RWPE2 (cell line): ENCODE data around the gene USP21.
A peak's percentile ranks its signal among the peaks of the same experiment; 100 is the strongest.

Experiments used
- ATAC-seq: fragments of 200-7000 bp; cut with Tn5 transposase; 3 replicates; pipeline ENCODE4 v1.9.1; 2021; ENCODE audit warnings: low read depth
- DNase-seq: peaks from one replicate; pipeline ENCODE4 v3.0.0-alpha.2; 2020; ENCODE audit warnings: low spot score
- H3K27ac ChIP-seq: fragments of 450-650 bp; 2 replicates; pipeline ENCODE4 v1.5.1; 2017; ENCODE audit warnings: mild to moderate bottlenecking; ENCODE audit not compliant: poor library complexity, severe bottlenecking
- H3K27me3 ChIP-seq: fragments of 250-450 bp; sonication (Bioruptor Pico); 2 replicates; pipeline ENCODE4 v1.5.1; 2021; ENCODE audit warnings: mild to moderate bottlenecking, moderate library complexity; ENCODE audit not compliant: insufficient read depth, poor library complexity, severe bottlenecking
- H3K36me3 ChIP-seq: fragments of 250-450 bp; sonication (Bioruptor Pico); 2 replicates; pipeline ENCODE4 v1.5.1; 2020; ENCODE audit warnings: low read depth, mild to moderate bottlenecking, moderate library complexity
- H3K4me1 ChIP-seq: fragments of 250-450 bp; sonication (Bioruptor Pico); 2 replicates; pipeline ENCODE4 v1.5.1; 2021; ENCODE audit warnings: mild to moderate bottlenecking, moderate library complexity; ENCODE audit not compliant: insufficient read depth, poor library complexity, severe bottlenecking
- H3K4me3 ChIP-seq: fragments of 250-450 bp; sonication (Bioruptor Pico); 2 replicates; pipeline ENCODE4 v1.5.1; 2021; ENCODE audit warnings: mild to moderate bottlenecking, moderate library complexity; ENCODE audit not compliant: severe bottlenecking
- H3K9me3 ChIP-seq: fragments of 250-450 bp; sonication (Bioruptor Pico); 2 replicates; pipeline ENCODE4 v1.5.1; 2021; ENCODE audit warnings: mild to moderate bottlenecking, moderate library complexity; ENCODE audit not compliant: severe bottlenecking
- CTCF ChIP-seq: fragments of 450-650 bp; IDR thresholded peaks from one replicate; pipeline ENCODE4 v1.5.1; 2017; ENCODE audit warnings: mild to moderate bottlenecking, moderate library complexity; ENCODE audit not compliant: poor library complexity, severe bottlenecking

USP21 gene

DNA sequence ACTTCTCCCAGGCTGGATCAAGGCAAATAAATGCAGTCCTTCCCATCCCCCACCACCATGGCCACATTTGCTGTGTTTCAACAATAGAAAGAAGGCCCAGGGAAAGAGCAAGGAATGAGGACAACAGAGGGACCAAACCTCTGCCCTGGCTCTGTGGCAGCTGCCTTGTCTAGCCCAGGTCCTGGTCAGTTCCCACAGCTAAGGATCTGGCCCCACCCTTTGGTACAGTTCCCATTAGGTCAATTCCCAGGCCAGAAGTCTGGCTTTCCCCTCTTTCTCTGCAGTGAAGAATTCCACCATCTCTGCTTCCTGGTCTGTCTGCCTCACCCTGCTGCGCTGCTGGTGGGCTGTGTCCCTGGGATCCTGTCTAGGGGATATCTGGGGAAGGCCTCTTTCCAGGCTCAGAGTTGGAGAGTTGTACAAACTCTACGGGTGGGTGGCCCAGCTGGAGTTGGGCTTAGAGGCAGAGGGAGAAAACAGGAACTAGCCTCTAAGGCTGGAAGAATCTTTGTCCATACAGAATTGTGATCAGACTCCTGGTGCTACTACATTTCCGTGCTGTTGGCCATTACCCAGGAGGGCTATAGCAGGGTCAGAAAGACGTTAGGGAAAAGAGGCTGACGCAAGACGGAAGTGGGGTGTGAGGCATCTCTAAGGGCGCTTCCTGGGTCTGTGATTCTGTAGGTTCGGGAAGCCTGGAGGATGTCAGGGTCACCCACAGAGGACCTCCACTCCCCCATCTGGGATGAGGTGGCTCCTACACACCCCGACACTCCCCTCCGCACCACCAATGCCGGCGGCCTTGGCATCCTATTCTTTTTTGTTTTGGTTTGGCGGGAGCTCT is 41.9 kb downstream of the USP21 start:
- no peak for TF ChIP-seq CTCF
- ATAC-seq: no peak
- Histone ChIP-seq H3K27me3 (no peaks in the 10 kb centered on the region), H3K27ac (peak overlapping the region; percentile 47), H3K9me3 (no peaks in the 10 kb centered on the region), H3K4me1 (peaks cover 6% of the 10 kb centered on the region), H3K36me3 (peaks cover 30% of the 10 kb centered on the region), H3K4me3 (peak overlapping the region; percentile 58)
- DNase-seq: no peak

GRCh38 chr1:161201836-161202712 is 42.8 kb downstream of the USP21 start, which contains the start of gene NDUFS2:
Gene NDUFS2 (plus strand): TSS chr1:161202367. CDS start chr1:161202386, 19 bp downstream.
- H3K36me3 ChIP-seq: peaks cover 39% of the 10 kb centered on the region
- peak; percentile 98 for DNase-seq
- peak within 1 kb of the TSS; percentile 47 for H3K27ac ChIP-seq
- no peaks in the 10 kb centered on the region for H3K27me3 ChIP-seq
- H3K4me3 ChIP-seq: peak within 1 kb of the TSS; percentile 58
- no peaks in the 10 kb centered on the region for H3K9me3 ChIP-seq
- peak; percentile 96 for ATAC-seq
- peaks cover 6% of the 10 kb centered on the region for H3K4me1 ChIP-seq
- peak; percentile 38 for TF ChIP-seq CTCF

DNA sequence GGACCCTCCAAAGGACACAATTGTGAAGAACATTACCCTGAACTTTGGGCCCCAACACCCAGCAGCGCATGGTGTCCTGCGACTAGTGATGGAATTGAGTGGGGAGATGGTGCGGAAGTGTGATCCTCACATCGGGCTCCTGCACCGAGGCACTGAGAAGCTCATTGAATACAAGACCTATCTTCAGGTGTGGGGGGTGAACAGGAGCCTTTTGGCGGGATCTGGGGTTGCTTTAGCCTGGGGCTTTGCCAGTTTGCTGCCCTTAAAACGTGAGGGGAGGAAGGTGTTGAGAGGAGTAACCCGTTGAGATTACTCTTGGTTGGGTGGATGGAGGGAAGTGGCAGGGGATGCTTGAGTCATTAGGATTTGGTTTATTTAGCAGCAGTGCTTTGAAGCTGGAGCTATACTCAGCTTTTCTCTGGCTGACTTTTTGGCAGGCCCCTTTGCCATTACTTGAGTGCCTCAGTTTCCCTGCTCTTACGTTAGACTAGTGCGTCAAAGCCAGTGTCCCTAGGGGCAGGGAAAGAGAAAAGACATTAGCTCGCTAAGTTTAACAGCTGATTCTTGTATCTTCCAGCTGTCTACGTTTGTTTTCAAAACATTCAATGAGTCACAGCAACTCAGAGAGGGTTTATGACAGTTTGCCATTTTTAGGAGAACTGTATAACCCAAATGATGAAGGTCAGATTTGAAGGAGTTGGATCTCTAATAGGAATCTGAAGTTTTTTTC is 47.3 kb downstream of the USP21 start:
- no peak for TF ChIP-seq CTCF
- ATAC-seq (no peak), DNase-seq (no peak)
- peaks cover 78% of the 10 kb centered on the region for H3K36me3 ChIP-seq
- H3K27ac ChIP-seq: no peak overlapping the region
- H3K4me1 ChIP-seq: peaks cover 2% of the 10 kb centered on the region
- H3K9me3 ChIP-seq: no peaks in the 10 kb centered on the region
- no peaks in the 10 kb centered on the region for H3K27me3 ChIP-seq
- H3K4me3 ChIP-seq: no peak overlapping the region

DNA sequence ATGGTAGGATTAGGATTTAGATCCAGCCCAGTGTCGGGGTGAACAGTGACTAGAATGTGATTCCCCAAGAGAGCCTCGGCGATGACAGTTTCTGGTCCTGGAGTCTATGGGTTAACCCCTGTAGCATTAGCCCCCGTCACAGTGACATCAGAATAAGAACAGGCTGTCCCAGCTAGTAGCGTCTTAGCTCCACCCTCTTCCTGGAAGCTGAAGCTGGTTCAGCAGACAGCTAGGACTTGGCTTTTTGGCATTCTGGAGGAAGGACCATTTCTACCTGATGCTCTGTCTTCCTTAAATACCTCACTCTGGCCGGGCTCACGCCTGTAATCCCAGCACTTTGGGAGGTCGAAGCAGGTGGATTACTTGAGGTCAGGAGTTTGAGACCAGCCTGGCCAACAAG is 47.9 kb downstream of the USP21 start:
- Histone ChIP-seq H3K9me3 (no peaks in the 10 kb centered on the region), H3K4me1 (no peaks in the 10 kb centered on the region), H3K4me3 (no peak overlapping the region), H3K36me3 (peaks cover 84% of the 10 kb centered on the region), H3K27me3 (no peaks in the 10 kb centered on the region), H3K27ac (no peak overlapping the region)
- ATAC-seq (no peak), DNase-seq (no peak)
- TF ChIP-seq CTCF: no peak
